Suppressor macrophage (primary cell): ENCODE data around the gene AMMECR1L.

Experiments
- DNase-seq, 4 experiments: peaks; one replicate each; pipeline ENCODE4 v3.0.0-alpha.2; 2020 to 2022

AMMECR1L gene

DNA sequence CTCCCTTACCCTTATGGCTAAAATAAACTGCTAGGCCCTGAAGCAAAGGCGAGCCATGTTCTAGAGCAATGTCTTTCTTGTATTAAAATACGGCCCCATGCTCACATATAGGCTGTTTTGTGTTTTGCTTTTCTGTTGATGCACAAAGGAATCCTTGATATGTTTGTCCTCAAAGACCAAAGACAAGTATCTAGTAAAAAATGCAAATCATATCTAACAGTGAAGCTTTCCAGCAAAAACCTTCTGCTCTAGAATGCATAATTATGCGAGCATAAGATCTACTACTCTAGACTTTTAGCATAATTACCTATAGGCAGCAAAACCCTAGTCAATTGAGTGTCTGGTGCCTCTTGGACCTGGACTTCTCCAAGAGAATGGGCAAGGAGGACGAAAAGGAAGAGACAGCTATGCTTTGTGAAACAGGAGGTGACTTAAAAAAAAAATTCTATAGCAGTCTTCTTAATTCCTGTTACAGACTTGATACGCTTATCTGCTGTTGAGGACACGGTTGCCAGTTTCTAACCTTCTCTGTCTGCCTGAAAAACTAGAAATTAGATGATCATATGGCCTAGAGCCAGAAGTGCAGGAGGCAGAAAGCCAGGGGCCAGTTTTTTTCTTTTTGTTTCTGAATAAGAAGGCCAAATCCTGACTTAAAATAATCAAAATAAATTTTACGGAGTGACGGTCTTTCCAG, 1.5 kb upstream of the AMMECR1L start:
- DNase-seq = peak in 1 of 4 experiments; percentile 17

DNA sequence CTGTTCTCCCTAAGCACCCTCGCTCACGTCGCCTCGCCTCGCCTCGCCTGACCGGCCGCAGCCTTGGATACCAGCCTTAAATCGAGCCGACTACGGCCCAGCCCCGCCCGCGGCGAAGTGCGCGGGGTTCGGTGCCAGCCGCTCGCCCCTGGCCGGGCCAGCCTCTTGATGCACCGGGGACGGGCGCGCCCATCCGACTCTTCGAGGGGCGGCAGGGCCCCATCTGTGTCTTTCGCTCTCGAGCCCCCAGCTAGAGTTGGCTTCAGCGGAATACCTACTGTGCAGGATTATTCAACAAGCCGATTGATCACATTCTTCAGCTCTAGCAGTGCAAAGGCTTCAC, 808 bp upstream of the AMMECR1L start:
- peak in 2 of 4 experiments; percentile 28 to 55 for DNase-seq

DNA sequence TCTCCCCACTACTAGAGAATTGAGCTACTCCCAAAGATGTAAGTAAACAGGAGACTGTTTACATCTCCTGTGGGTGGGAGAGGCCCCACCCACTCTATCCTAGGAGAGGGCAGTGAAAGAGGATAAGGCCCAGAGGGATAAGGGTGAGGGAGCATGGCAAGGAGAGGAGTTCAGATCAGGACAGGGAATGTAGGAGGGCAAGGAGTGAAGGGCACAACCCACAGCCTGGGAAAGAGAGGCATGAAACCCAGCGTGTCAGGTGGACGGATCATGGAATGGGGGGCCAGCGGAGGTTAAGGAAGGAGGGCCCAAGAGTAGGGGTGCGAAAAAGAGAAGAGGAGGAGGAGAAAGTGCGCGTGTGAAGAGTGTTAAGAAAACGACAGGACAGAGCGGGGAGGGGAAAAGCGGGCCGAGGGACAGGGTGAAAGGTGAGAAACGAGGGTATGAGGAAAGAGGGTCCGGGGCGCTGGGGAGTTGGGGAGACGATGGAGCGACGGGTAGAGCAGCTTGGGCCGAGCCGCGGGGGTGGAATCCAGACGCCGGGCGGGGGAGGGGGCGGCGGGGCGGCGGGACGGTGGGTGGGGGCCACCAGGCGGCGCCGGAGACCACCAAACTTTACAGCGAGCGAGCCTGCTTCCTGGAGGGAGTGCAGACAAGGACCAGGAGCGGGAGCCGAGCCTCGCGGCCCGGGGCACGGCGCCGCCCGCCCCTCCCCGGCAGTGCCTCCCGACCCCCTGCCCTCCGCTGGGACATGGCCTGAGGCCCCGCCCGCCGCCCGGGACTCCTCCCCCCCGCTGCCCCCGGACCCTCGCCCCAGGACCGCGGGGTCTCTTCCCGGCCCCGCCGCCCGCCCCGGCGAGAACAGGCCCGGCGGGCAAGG, 655 bp downstream of the AMMECR1L start:
- peak in 2 of 4 experiments; percentile 28 to 38 for DNase-seq

- DNase-seq = no peak
These were observed 1.3 kb downstream of the AMMECR1L start for GRCh38 chr2:127884436-127884835.

DNA sequence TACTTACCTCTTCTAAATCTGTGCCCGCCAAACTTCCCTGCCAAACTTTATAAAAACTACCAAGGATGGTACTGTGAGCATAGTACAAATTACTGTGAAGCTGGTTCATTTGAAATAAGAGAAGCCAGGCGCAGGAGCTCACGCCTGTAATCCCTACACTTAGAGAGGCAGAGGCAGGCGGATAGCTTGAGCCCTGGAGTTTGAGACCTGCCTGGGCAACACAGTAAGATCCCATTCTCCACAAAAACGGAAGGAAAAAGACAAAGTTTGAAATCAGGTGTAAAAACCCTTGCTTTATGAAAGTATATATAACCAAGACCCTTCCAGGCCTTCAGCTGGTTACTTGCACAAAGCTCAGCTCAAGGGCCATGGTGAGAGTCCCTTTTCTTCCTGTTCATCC, 5.9 kb downstream of the AMMECR1L start:
- DNase-seq = no peak

- DNase-seq = no peak
These were observed 8.1 kb downstream of the AMMECR1L start for GRCh38 chr2:127877626-127878025.

- no peak for DNase-seq
These were observed 8.6 kb downstream of the AMMECR1L start for GRCh38 chr2:127877136-127877535.

DNA sequence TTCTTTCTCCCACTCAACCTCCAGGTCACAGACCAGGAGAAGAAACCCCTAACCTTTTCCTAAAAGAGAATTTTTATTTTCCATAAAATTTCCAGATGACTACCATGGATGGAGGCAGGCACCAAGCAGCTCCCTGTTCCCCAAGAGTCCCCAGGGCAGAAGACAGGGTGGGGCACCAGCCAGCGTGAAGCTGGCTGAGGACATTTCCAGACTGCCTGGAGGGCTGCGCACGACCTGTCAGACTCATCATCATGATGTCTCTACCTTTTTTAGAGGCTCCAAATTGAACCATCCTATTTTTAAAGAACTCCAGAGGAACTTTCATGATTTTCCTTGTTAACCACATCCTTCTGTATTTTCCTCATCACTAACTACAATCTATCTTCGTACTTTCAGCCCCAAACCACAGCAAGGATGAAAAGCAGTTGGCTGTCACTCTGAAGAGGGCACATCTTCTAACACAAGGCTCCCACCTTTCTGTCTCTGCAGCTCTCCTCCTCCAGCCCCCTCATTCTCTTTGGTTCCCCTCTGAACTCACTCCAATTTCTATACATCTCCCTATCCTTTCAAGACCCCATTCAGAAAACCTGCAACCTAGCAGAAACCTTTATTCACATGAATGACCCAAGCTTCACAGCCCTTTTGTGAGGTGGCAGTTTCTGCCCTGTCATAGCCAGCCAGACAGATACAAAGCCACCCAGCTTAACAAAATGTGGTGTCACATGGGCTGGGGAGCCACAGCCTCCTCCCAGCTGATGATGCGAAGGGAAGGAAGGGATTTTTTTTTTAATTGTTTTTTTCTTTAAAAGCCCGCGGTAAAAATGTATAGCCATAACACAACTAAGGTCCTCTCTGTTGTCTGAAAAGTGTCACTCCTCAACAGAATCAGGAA, 11.1 kb downstream of the AMMECR1L start:
- peak in 3 of 4 experiments; percentile 15 to 37 (median 21) for DNase-seq

DNA sequence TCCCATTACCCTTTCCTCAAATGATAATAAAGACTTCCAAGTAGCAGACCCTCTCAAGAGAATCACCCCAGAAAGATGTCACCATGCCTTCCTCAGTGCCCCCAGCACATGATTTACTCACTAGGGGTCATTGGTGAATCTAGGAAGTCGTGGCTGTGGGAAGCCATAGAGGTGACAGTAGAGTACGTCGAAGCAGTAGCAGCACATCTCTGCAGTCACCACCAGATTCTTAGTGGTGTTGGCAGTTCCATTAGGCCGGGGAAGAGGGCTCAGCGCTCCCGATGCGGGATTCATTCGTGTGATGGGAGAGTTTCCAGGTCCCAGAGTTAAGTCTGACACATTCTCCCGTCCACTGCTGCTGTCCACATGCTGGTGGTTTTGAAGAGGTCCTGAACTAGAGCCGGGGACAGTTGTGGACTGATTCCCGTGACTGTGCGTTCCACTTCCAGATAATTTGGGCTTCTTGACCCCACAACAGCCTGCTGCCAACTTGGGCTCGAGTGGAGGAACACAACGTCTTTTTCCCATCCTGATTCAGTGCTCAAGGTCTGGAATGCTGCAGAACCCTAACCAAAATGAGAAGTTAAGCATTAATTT, 12.0 kb downstream of the AMMECR1L start:
- DNase-seq = no peak

DNA sequence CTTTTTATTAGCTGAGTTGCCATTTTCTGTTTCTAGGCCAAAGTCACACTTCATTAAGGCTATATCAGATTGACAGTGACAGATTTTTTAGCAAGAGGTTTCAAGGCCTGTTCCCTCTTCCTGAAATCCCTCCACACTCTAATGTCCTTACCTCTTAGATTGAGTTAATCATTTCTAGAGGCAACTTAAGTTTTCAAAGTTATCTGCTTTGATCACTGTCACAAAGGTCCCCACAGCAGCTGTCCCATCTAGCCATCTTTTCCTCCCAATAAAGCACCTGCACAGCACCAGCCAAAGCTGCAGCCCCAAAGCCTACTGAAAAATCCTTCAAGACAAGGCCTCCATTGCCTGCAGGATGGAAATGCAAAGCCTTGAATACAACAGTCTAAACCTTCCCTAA, 13.4 kb downstream of the AMMECR1L start:
- no peak for DNase-seq

DNA sequence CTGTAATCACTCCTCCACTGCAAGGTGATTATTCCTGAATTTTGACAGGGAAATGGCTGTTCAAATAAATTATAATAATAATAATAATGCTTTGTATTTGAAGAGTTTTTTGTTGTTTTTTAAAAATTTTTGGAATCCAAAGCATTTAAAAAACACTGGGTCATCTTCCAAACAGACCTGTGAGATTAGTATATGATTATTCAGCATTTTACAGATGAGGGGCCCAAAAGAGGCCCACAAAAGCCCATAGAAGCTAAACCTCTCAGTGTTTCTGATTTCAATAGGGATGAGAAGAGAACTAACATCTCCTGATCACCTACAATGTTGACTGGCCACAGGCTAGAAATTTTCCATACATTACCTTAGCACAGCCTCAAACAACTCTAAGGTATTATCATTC, 19.8 kb downstream of the AMMECR1L start:
- no peak for DNase-seq

GRCh38 chr2:127864877-127865276, 20.9 kb downstream of the AMMECR1L start:
- DNase-seq = no peak

- DNase-seq = no peak
These were observed 23.5 kb downstream of the AMMECR1L start for GRCh38 chr2:127862228-127862627.

DNA sequence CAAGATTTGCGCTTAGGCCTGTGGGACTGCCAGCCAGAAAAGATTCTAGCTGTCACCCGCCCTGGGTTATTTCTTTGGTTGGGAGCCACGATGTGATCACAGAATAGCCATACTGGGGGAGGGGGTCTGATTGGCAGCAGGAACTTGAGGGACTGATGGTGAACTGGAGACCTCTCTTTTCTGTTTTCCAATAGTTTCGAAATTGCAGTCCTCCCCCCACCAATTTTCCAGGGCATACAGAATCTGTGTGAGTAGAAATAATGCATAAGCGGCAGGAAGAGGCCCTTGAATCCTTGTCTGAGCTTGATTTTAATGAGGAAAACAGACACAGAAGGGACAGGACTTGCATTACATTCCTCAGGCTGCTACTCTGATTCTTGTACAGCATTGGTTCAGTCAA, 25.6 kb downstream of the AMMECR1L start:
- no peak for DNase-seq

- DNase-seq = peak in 2 of 4 experiments; percentile 6 to 23
These were observed 26.1 kb downstream of the AMMECR1L start for GRCh38 chr2:127859712-127860085.

DNA sequence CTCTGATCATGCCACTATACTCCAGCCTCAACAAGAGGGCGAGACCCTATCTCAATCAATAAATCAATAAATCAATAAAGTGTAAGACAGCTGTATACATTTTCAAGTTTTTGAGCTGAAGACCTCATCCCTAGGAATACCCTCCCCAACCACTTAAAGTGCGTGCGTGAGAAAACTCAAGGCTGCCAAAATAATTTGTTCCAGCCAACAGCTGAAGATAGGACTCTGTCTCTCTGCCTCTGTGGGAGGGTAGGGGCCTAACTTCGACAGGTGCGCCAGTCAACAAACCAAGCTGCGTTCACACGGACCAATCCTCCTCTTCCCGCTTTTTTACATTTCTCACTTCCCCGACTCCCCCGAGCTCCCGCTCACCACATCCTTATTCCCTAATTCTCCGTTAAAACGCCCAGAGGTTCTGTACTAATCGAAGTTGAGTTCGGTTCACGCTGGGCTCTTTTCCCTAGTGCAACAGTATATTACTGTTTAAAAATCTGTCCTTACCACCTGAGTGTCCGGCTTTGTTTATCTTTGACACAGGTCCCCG, 28.4 kb downstream of the AMMECR1L start:
- peak in 3 of 4 experiments; percentile 7 to 33 (median 17) for DNase-seq

GRCh38 chr2:127853671-127854070, 32.1 kb downstream of the AMMECR1L start:
- no peak for DNase-seq

- DNase-seq = no peak
These were observed 33.4 kb downstream of the AMMECR1L start for GRCh38 chr2:127852388-127852787.

- DNase-seq = no peak
These were observed 37.8 kb downstream of the AMMECR1L start for GRCh38 chr2:127847931-127848330.

GRCh38 chr2:127844973-127845372, 40.8 kb downstream of the AMMECR1L start:
- no peak for DNase-seq

DNA sequence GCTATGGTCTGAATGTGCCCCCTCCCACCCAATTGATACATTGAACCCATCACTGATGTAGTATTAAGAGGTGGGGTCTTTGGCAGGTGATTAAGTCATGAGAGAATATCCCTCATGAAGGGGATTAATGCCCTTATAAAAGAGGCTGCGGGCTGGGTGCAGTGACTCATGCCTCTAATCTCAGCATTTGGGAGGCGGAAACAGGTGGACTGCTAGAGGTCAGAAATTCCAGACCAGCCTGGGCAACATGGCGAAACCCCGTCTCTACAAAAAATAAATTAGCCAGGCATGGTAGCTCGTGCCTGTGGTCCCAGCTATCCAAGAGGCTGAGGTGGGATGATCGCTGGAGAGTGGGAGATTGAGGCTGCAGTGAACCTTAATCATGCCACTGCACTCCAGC, 42.1 kb downstream of the AMMECR1L start:
- no peak for DNase-seq

GRCh38 chr2:127841466-127842178, 44.1 kb downstream of the AMMECR1L start:
- DNase-seq = no peak
